NOMO-1 treated with dmso at 0.1 percent for 144 hours (cell line): ENCODE data around the gene TSC22D1.
"Not testable (repeated sequence)": the region's sequence is repeated elsewhere in the genome, so short reads cannot be mapped to it uniquely, and the experiment has no call there.

Experiments used
- DNase-seq: peaks from one replicate; lab custom pipeline; 2025; ENCODE audit not compliant: unreplicated experiment; lab: John Stamatoyannopoulos, UW

TSC22D1 gene

GRCh38 chr13:44456212-44456611, 119.9 kb downstream of the TSC22D1 start:
- not testable (repeated sequence) for DNase-seq

GRCh38 chr13:44455769-44456168, 120.4 kb downstream of the TSC22D1 start:
- no peak for DNase-seq

- DNase-seq, result no peak
Observed at GRCh38 chr13:44453881-44454280, 122.2 kb downstream of the TSC22D1 start.

GRCh38 chr13:44453069-44453468, 123.1 kb downstream of the TSC22D1 start:
- DNase-seq, result no peak

GRCh38 chr13:44452418-44452817, 123.7 kb downstream of the TSC22D1 start:
- no peak for DNase-seq

- DNase-seq, result no peak
Observed at GRCh38 chr13:44451651-44452050, 124.5 kb downstream of the TSC22D1 start.

GRCh38 chr13:44451126-44451525, 125.0 kb downstream of the TSC22D1 start:
- no peak for DNase-seq

GRCh38 chr13:44449999-44450821, 125.9 kb downstream of the TSC22D1 start:
- DNase-seq, result no peak

- DNase-seq, result no peak
Observed at GRCh38 chr13:44448875-44449274, 127.3 kb downstream of the TSC22D1 start.

- DNase-seq, result no peak
Observed at GRCh38 chr13:44448373-44448772, 127.8 kb downstream of the TSC22D1 start.

- DNase-seq, result no peak
Observed at GRCh38 chr13:44447783-44448321, 128.3 kb downstream of the TSC22D1 start.

- no peak for DNase-seq
Observed at GRCh38 chr13:44440046-44440608, 136.0 kb downstream of the TSC22D1 start.

GRCh38 chr13:44439452-44440024, 136.6 kb downstream of the TSC22D1 start:
- DNase-seq, result no peak

- no peak for DNase-seq
Observed at GRCh38 chr13:44438234-44438579, 137.9 kb downstream of the TSC22D1 start.

- no peak for DNase-seq
Observed at GRCh38 chr13:44437356-44438233, 138.5 kb downstream of the TSC22D1 start.

- no peak for DNase-seq
Observed at GRCh38 chr13:44436589-44437337, 139.4 kb downstream of the TSC22D1 start.

- no peak for DNase-seq
Observed at GRCh38 chr13:44435919-44436510, 140.1 kb downstream of the TSC22D1 start.

- peak; percentile 92 for DNase-seq
Observed at GRCh38 chr13:44435142-44435918, 140.8 kb downstream of the TSC22D1 start.

GRCh38 chr13:44434766-44435141, 141.4 kb downstream of the TSC22D1 start:
- no peak for DNase-seq
